ENCODE measurements around the gene GRIA4.
"Not testable (repeated sequence)": the region's sequence is repeated elsewhere in the genome, so short reads cannot be mapped to it uniquely, and the experiment has no call there.

GRIA4 gene

GRCh38 chr11:105988197-105988596 is 378.3 kb downstream of the GRIA4 start:
- no peak for DNase-seq (ENCODE audit: low read depth in 1 of 2, low spot score in 1 of 2)

- DNase-seq (ENCODE audit: low read depth in 1 of 2, low spot score in 1 of 2), result no peak
Measured at GRCh38 chr11:105989124-105989523, 379.3 kb downstream of the GRIA4 start.

GRCh38 chr11:105991888-105992287 is 382.0 kb downstream of the GRIA4 start:
- DNase-seq (ENCODE audit: low read depth in 1 of 2, low spot score in 1 of 2), result no peak

DNA sequence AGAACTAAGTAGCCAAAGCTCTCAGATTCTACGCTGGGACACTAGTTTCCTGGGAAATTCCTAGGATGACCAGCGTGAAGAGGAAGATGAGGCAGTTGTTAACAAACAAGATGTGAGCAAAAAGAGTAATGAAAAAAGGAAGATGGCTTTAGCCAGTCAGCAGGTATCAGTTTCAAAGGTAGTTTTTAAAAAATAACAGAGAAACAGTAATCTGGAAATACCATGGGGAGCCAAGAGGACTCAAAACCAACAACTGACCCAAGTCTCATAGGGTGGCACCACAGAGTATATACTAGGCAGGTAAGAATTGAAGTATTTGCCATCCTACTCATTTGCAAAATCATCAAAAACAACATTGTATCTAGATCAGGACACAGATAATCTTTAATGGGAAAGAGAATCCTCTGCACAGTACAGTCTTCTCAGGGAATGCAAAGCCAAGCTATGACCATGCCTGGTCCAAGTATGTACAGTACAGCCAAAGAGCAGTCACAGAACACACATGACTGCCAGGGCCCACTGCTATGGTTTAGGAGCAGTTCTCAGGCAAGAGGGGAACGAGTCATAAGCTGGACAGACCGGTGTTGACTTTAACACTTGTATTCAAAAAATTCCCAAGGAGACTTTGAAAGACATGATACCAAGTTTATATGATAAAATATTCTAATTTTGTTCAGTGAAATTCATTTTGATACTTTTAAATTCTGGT is 391.6 kb downstream of the GRIA4 start:
- no peak for DNase-seq (ENCODE audit: low read depth in 1 of 2, low spot score in 1 of 2)

DNA sequence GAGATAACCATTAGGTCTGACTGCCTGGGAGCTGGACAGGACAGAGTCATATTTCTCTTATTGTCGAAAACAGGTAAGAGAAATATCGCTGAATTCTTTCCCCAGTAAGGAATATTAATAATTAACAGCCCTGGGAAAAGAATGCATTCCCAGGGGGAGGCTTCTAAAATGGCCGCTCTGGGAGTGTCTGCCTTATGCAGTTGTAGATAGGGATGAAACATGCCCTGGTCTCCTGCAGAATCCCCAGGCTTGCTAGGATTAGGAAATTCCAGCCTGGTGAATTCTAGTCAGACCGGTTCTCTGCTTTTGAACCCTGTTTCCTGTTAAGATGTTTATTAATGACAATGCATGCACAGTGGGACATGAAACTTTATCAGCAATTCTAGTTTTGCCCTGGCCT is 393.2 kb downstream of the GRIA4 start:
- DNase-seq (ENCODE audit: low read depth in 1 of 2, low spot score in 1 of 2), result not testable (repeated sequence)

GRCh38 chr11:106011481-106011880 is 401.6 kb downstream of the GRIA4 start:
- DNase-seq (ENCODE audit: low read depth in 1 of 2, low spot score in 1 of 2), result no peak

DNA sequence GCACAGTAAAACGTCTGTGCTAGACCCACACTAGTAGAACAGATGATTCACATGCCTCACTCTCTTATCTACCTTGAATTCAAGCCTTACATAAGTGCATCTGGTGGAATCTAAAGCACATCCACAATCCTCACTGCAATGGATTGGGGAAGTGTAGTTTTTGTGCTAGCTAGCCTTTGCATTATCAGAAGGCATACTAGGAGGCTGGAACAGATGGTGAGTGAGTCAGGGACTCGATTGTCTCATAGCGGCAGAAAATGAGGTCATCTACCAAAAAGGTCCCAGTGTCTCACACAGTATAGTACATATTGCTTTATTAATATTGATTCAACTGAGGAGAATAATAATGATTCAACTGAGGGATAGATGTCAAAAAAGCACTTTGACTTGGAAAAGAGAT is 402.9 kb downstream of the GRIA4 start:
- DNase-seq (ENCODE audit: low read depth in 1 of 2, low spot score in 1 of 2), result no peak

DNA sequence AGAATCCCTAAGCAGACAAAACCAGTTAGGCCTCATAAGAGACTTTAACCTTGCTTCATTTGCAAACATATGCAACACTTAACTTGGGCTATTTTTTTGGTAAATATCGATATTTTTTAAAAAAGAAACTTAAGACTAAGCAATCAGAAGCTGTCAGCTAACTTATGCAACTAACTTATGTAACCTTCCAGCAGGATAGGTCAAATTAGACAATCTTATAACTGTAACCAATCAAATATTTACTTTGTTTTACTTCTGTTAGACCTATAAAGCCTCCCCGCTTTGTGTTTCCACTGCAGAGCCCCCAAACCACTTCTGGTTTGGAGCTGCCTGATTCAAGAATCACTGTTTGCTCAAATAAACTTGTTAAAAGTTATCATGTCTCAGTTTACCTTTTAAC is 404.2 kb downstream of the GRIA4 start:
- no peak for DNase-seq (ENCODE audit: low read depth in 1 of 2, low spot score in 1 of 2)

- DNase-seq (ENCODE audit: low read depth in 1 of 2, low spot score in 1 of 2), result no peak
Measured at GRCh38 chr11:106014620-106015019, 404.7 kb downstream of the GRIA4 start.

DNA sequence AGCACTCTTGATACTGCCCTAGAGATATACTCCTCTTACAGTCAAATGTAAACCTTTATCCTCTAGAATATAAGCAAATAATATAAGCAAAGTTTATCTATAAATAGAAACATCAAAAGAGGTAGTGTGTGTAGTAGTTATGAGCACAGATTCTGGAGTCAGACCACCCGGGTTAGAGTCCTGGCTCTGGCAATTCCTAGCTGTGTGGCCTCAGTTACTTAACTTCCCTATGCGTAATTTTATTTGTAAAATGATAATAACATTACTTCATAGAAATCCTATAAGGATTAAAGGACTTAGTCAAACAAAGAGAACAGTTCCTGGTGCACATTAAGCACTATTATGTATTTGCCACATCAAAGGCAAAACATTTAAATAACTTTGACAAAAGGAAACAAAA is 405.2 kb downstream of the GRIA4 start:
- no peak for DNase-seq (ENCODE audit: low read depth in 1 of 2, low spot score in 1 of 2)

DNA sequence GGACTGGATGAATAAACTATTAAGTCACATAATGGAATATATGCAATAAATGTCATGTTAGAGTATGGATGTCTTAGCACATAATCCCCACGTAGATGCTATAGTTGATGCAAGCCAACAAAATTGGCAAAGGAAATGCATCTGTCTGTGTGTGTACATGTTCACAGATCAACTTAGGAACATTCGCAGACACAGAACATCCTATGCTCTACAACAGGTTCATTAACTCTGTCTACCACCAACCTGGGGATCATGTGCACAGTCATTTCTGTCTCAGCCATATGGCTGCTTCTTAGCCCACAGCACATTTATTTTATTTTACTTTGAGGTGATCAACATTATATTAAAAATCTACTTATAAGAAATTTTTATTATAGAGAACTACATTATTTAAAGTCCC is 407.2 kb downstream of the GRIA4 start:
- no peak for DNase-seq (ENCODE audit: low read depth in 1 of 2, low spot score in 1 of 2)

- no peak for DNase-seq (ENCODE audit: low read depth in 1 of 2, low spot score in 1 of 2)
Measured at GRCh38 chr11:106021181-106021966, 411.5 kb downstream of the GRIA4 start.

DNA sequence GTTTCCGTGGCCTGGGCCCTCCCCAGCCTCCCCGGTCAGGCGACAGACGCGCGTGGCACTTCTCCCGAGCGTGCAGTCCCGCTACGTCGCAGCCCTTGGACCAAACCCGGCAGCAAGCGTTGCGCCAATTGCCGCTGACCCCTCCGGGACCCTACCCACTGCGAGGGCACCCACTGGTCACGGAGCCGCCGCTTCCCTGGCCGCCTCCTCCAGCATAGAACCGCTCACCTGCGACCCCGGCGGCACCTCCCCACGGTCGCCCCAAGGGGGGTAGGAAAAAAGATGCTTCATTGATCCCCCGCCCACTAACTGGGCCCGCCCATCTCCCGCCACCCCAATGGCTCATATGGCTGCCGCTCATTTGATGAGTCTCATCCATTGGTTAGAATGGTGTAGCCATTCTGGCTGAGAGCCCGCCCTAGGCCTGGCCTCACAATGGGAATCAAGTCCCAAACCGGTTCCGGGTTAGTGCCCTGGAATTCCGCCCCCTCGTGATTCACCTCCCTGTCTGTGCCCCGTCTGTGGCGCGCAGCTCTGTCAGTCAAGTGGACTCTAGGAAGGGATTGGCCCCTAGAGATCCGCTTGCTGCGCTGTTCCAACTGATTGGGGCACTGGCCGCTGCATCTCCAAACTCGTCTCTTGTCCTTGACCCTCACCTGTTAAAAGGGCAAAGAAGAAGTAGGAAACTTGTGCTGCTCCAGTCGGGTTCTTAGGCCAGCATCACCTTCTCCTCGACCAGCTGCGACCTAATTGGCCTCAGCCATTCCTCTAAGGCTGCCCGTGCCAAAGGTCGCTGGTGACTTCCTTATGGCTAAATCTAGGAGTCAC is 412.3 kb downstream of the GRIA4 start, which contains the start of gene MSANTD4:
MSANTD4 (minus strand) TSS at position 274 of the 828 bp plus-strand sequence. CDS start 11,323 bp downstream, outside the sequence.
- DNase-seq (ENCODE audit: low read depth in 1 of 2, low spot score in 1 of 2), result peak; percentile 90 to 91

DNA sequence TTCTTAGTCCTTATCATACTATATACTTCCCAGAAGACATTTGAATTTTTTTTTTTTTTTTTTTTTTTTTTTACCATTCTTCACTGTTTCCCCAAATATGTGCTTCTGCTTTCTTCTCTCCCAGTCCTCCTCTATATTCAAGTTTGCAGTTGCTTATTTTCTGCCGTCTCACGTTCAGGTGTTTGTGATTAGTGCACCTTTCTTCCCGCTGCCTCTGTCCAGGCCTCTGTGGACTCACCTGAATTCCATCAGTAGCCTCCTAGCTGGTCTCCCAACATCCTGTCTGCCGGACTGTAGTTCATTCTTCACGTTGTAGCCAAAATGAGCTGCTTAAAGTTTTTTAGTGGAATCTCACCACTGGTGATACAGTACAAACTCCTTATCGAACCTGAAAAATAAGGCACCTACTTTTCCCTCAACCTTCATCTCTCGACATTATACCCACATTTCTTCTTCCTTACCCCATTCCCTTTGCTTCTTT is 413.0 kb downstream of the GRIA4 start:
- DNase-seq (ENCODE audit: low read depth in 1 of 2, low spot score in 1 of 2), result no peak

DNA sequence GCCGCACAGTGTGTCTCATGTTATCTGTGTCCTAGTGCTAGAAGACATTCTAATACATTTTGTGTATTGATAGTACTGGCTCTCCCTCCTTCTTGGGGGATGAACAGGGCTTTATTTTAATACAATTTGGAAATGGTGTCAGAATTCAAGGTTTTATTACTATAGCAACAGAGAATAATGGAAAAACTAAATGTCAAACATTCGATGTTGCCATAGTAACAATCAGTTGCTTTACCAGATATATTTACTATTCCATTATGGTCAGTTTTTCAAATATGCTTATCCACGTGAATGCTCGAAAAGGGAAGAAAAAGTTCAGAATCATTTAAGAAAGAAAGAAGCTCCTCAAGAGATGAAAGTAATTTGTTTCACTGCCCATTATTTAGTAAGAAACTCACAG is 420.7 kb downstream of the GRIA4 start:
- no peak for DNase-seq (ENCODE audit: low read depth in 1 of 2, low spot score in 1 of 2)

GRCh38 chr11:106031202-106031810 is 421.4 kb downstream of the GRIA4 start:
- no peak for DNase-seq (ENCODE audit: low read depth in 1 of 2, low spot score in 1 of 2)

Measured in activated T-helper 1 cell treated with anti-CD3 and anti-CD28 coated beads, Interleukin-2, amount 50 U/mL, for 16 hours (primary cell).